ENCODE measurements around the gene PRKAR1B. TPM values are rescaled to one million over a fixed set of nuclear protein-coding genes. Genes with fewer than 3 reads are reported as not detected.

Gene PRKAR1B
- total RNA-seq, 1 donor from 2014 or later: 19.3 TPM

- Histone ChIP-seq H3K27ac (ENCODE audit: low read depth, low read length) (no peak overlapping the region), H3K27me3 (ENCODE audit: control insufficient read depth in 3 of 3, insufficient read depth in 3 of 3, low read length in 3 of 3) (peaks cover 0 to 11% (median 4%) of the 10 kb centered on the region in 3 donors), H3K9ac (ENCODE audit: low read depth in 1 of 3, low read length in 3 of 3) (no peak overlapping the region), H3K4me3 (ENCODE audit: low read length in 3 of 3) (no peak overlapping the region), H3K4me1 (ENCODE audit: control insufficient read depth in 3 of 3, insufficient read depth in 3 of 3, low read length in 3 of 3) (peaks cover 12 to 32% (median 25%) of the 10 kb centered on the region in 3 donors), H3K9me3 (ENCODE audit: control insufficient read depth in 3 of 3, low read length in 3 of 3) (no peaks in the 10 kb centered on the region), H3K36me3 (ENCODE audit: control insufficient read depth in 3 of 3, insufficient read depth in 3 of 3, low read length in 3 of 3) (peaks cover 0 to 2% (median 0%) of the 10 kb centered on the region in 3 donors)
Observed at GRCh38 chr7:595621-596010, 131.5 kb downstream of the PRKAR1B start.

GRCh38 chr7:594920-595620 lies 132.0 kb downstream of the PRKAR1B start:
- Histone ChIP-seq H3K36me3 (ENCODE audit: control insufficient read depth in 3 of 3, insufficient read depth in 3 of 3, low read length in 3 of 3) (peaks cover 0 to 2% (median 0%) of the 10 kb centered on the region in 3 donors), H3K9me3 (ENCODE audit: control insufficient read depth in 3 of 3, low read length in 3 of 3) (no peaks in the 10 kb centered on the region), H3K9ac (ENCODE audit: low read depth in 1 of 3, low read length in 3 of 3) (no peak overlapping the region), H3K4me1 (ENCODE audit: control insufficient read depth in 3 of 3, insufficient read depth in 3 of 3, low read length in 3 of 3) (peaks cover 12 to 32% (median 25%) of the 10 kb centered on the region in 3 donors), H3K27ac (ENCODE audit: low read depth, low read length) (no peak overlapping the region), H3K27me3 (ENCODE audit: control insufficient read depth in 3 of 3, insufficient read depth in 3 of 3, low read length in 3 of 3) (peaks cover 0 to 11% (median 4%) of the 10 kb centered on the region in 3 donors), H3K4me3 (ENCODE audit: low read length in 3 of 3) (no peak overlapping the region)

GRCh38 chr7:594212-594913 lies 132.7 kb downstream of the PRKAR1B start:
- H3K27me3 ChIP-seq (ENCODE audit: control insufficient read depth in 3 of 3, insufficient read depth in 3 of 3, low read length in 3 of 3): peaks cover 0 to 11% (median 4%) of the 10 kb centered on the region in 3 donors
- H3K9me3 ChIP-seq (ENCODE audit: control insufficient read depth in 3 of 3, low read length in 3 of 3): no peaks in the 10 kb centered on the region
- H3K36me3 ChIP-seq (ENCODE audit: control insufficient read depth in 3 of 3, insufficient read depth in 3 of 3, low read length in 3 of 3): peaks cover 0 to 2% (median 0%) of the 10 kb centered on the region in 3 donors
- H3K4me1 ChIP-seq (ENCODE audit: control insufficient read depth in 3 of 3, insufficient read depth in 3 of 3, low read length in 3 of 3): peaks cover 12 to 32% (median 25%) of the 10 kb centered on the region in 3 donors
- no peak overlapping the region for H3K27ac ChIP-seq (ENCODE audit: low read depth, low read length)
- H3K4me3 ChIP-seq (ENCODE audit: low read length in 3 of 3): no peak overlapping the region
- H3K9ac ChIP-seq (ENCODE audit: low read depth in 1 of 3, low read length in 3 of 3): peak overlapping the region in 2 of 3 donors; percentile 32 to 60

GRCh38 chr7:593324-594115 lies 133.6 kb downstream of the PRKAR1B start:
- peaks cover 12 to 32% (median 25%) of the 10 kb centered on the region in 3 donors for H3K4me1 ChIP-seq (ENCODE audit: control insufficient read depth in 3 of 3, insufficient read depth in 3 of 3, low read length in 3 of 3)
- peaks cover 0 to 2% (median 0%) of the 10 kb centered on the region in 3 donors for H3K36me3 ChIP-seq (ENCODE audit: control insufficient read depth in 3 of 3, insufficient read depth in 3 of 3, low read length in 3 of 3)
- peak overlapping the region; percentile 32 to 60 (median 51) for H3K9ac ChIP-seq (ENCODE audit: low read depth in 1 of 3, low read length in 3 of 3)
- H3K9me3 ChIP-seq (ENCODE audit: control insufficient read depth in 3 of 3, low read length in 3 of 3): no peaks in the 10 kb centered on the region
- H3K4me3 ChIP-seq (ENCODE audit: low read length in 3 of 3): peak overlapping the region in 2 of 3 donors; percentile 22 to 27
- no peak overlapping the region for H3K27ac ChIP-seq (ENCODE audit: low read depth, low read length)
- peaks cover 0 to 11% (median 4%) of the 10 kb centered on the region in 3 donors for H3K27me3 ChIP-seq (ENCODE audit: control insufficient read depth in 3 of 3, insufficient read depth in 3 of 3, low read length in 3 of 3)

- H3K27me3 ChIP-seq (ENCODE audit: control insufficient read depth in 3 of 3, insufficient read depth in 3 of 3, low read length in 3 of 3): peaks cover 0 to 11% (median 4%) of the 10 kb centered on the region in 3 donors
- peaks cover 0 to 2% (median 0%) of the 10 kb centered on the region in 3 donors for H3K36me3 ChIP-seq (ENCODE audit: control insufficient read depth in 3 of 3, insufficient read depth in 3 of 3, low read length in 3 of 3)
- peaks cover 12 to 32% (median 32%) of the 10 kb centered on the region in 3 donors for H3K4me1 ChIP-seq (ENCODE audit: control insufficient read depth in 3 of 3, insufficient read depth in 3 of 3, low read length in 3 of 3)
- H3K27ac ChIP-seq (ENCODE audit: low read depth, low read length): no peak overlapping the region
- H3K4me3 ChIP-seq (ENCODE audit: low read length in 3 of 3): no peak overlapping the region
- H3K9me3 ChIP-seq (ENCODE audit: control insufficient read depth in 3 of 3, low read length in 3 of 3): no peaks in the 10 kb centered on the region
- H3K9ac ChIP-seq (ENCODE audit: low read depth in 1 of 3, low read length in 3 of 3): peak overlapping the region in 1 of 3 donors; percentile 20
Observed at GRCh38 chr7:591856-592628, 135.0 kb downstream of the PRKAR1B start.

GRCh38 chr7:590731-591551 lies 136.1 kb downstream of the PRKAR1B start:
- Histone ChIP-seq H3K9ac (ENCODE audit: low read depth in 1 of 3, low read length in 3 of 3) (peak overlapping the region in 2 of 3 donors; percentile 38 to 57), H3K4me1 (ENCODE audit: control insufficient read depth in 3 of 3, insufficient read depth in 3 of 3, low read length in 3 of 3) (peaks cover 12 to 32% (median 32%) of the 10 kb centered on the region in 3 donors), H3K27ac (ENCODE audit: low read depth, low read length) (no peak overlapping the region), H3K27me3 (ENCODE audit: control insufficient read depth in 3 of 3, insufficient read depth in 3 of 3, low read length in 3 of 3) (peaks cover 0 to 11% (median 4%) of the 10 kb centered on the region in 3 donors), H3K4me3 (ENCODE audit: low read length in 3 of 3) (no peak overlapping the region), H3K9me3 (ENCODE audit: control insufficient read depth in 3 of 3, low read length in 3 of 3) (peaks cover 0 to 1% (median 0%) of the 10 kb centered on the region in 3 donors), H3K36me3 (ENCODE audit: control insufficient read depth in 3 of 3, insufficient read depth in 3 of 3, low read length in 3 of 3) (peaks cover 0 to 2% (median 0%) of the 10 kb centered on the region in 3 donors)

- peaks cover 14 to 35% (median 32%) of the 10 kb centered on the region in 3 donors for H3K4me1 ChIP-seq (ENCODE audit: control insufficient read depth in 3 of 3, insufficient read depth in 3 of 3, low read length in 3 of 3)
- H3K36me3 ChIP-seq (ENCODE audit: control insufficient read depth in 3 of 3, insufficient read depth in 3 of 3, low read length in 3 of 3): no peaks in the 10 kb centered on the region
- H3K9ac ChIP-seq (ENCODE audit: low read depth in 1 of 3, low read length in 3 of 3): no peak overlapping the region
- no peak overlapping the region for H3K4me3 ChIP-seq (ENCODE audit: low read length in 3 of 3)
- H3K9me3 ChIP-seq (ENCODE audit: control insufficient read depth in 3 of 3, low read length in 3 of 3): peaks cover 0 to 3% (median 0%) of the 10 kb centered on the region in 3 donors
- H3K27ac ChIP-seq (ENCODE audit: low read depth, low read length): no peak overlapping the region
- H3K27me3 ChIP-seq (ENCODE audit: control insufficient read depth in 3 of 3, insufficient read depth in 3 of 3, low read length in 3 of 3): peaks cover 0 to 11% (median 4%) of the 10 kb centered on the region in 3 donors
Observed at GRCh38 chr7:589781-590575, 137.1 kb downstream of the PRKAR1B start.

- Histone ChIP-seq H3K27me3 (ENCODE audit: control insufficient read depth in 3 of 3, insufficient read depth in 3 of 3, low read length in 3 of 3) (peaks cover 0 to 11% (median 4%) of the 10 kb centered on the region in 3 donors), H3K4me1 (ENCODE audit: control insufficient read depth in 3 of 3, insufficient read depth in 3 of 3, low read length in 3 of 3) (peaks cover 6 to 21% (median 18%) of the 10 kb centered on the region in 3 donors), H3K9ac (ENCODE audit: low read depth in 1 of 3, low read length in 3 of 3) (no peak overlapping the region), H3K27ac (ENCODE audit: low read depth, low read length) (peak overlapping the region; percentile 36), H3K36me3 (ENCODE audit: control insufficient read depth in 3 of 3, insufficient read depth in 3 of 3, low read length in 3 of 3) (peaks cover 0 to 2% (median 0%) of the 10 kb centered on the region in 3 donors), H3K4me3 (ENCODE audit: low read length in 3 of 3) (no peak overlapping the region), H3K9me3 (ENCODE audit: control insufficient read depth in 3 of 3, low read length in 3 of 3) (peaks cover 0 to 3% (median 0%) of the 10 kb centered on the region in 3 donors)
Observed at GRCh38 chr7:587767-588166, 139.3 kb downstream of the PRKAR1B start.
